ENCODE results near the gene NAXE.

GRCh38 chr1:156615946-156616345 lies 24.4 kb downstream of the NAXE start:
- no peak for TF ChIP-seq ZFP30 (CRISPR knock-in tag; IDR thresholded peaks at IDR 0.05)
- no peak for TF ChIP-seq SNAI2 (CRISPR knock-in tag; IDR thresholded peaks at IDR 0.05)
- TF ChIP-seq CSDC2 (CRISPR knock-in tag; IDR thresholded peaks at IDR 0.05) = no peak
- no peak for TF ChIP-seq ZC3H10 (CRISPR knock-in tag; IDR thresholded peaks at IDR 0.05)

All from SK-N-SH treated with all-trans-retinoic acid at 6 μM for 48 hours (cell line).